IPS DF 6.9 (cell line): Measurements from ENCODE around the gene TMEM150B.

ENCODE experiments used
- DNase-seq: peaks from one replicate; pipeline ENCODE4 v3.0.0-alpha.2; 2013; ENCODE audit warnings: low read depth, low spot score
- H3K27ac ChIP-seq: one replicate; pipeline ENCODE4 v1.5.1; 2013; ENCODE audit warnings: low read length, control low read depth
- H3K27me3 ChIP-seq: 2 replicates; pipeline ENCODE4 v1.6.1; 2013; ENCODE audit warnings: mild to moderate bottlenecking, low read length; ENCODE audit not compliant: control insufficient read depth, insufficient read depth
- H3K36me3 ChIP-seq: 2 replicates; pipeline ENCODE4 v1.6.1; 2013; ENCODE audit warnings: low read length; ENCODE audit not compliant: control insufficient read depth, insufficient read depth
- H3K4me1 ChIP-seq: 2 replicates; pipeline ENCODE4 v1.6.1; 2013; ENCODE audit warnings: low read length; ENCODE audit not compliant: control insufficient read depth, insufficient read depth
- H3K4me3 ChIP-seq: 2 replicates; pipeline ENCODE4 v1.5.1; 2013; ENCODE audit warnings: mild to moderate bottlenecking, low read length
- H3K9me3 ChIP-seq: 2 replicates; pipeline ENCODE4 v1.6.1; 2013; ENCODE audit warnings: low read length, inconsistent platforms; ENCODE audit not compliant: control insufficient read depth, insufficient read depth
- WGBS: extraction: QIAGEN DNeasy Blood & Tissue Kit; methylation state at CpG from one replicate; pipeline ENCODE4 v1.1.7; 2013; ENCODE audit warnings: mixed read lengths, missing lambda C conversion rate; ENCODE audit not compliant: insufficient read length, insufficient coverage; 5-methylcytosine and 5-hydroxymethylcytosine counted together

Gene TMEM150B

GRCh38 chr19:55353803-55354697, 28.9 kb upstream of the TMEM150B start:
- Histone ChIP-seq H3K9me3 (no peaks in the 10 kb centered on the region), H3K4me3 (peak overlapping the region; percentile 55; the same call in 1 of the 2 replicates), H3K4me1 (peaks cover 4% of the 10 kb centered on the region), H3K27me3 (peaks cover 7% of the 10 kb centered on the region; the same call in 1 of the 2 replicates), H3K36me3 (no peaks in the 10 kb centered on the region), H3K27ac (no peak overlapping the region)
- no CpG with 5 or more reads among the region's 72 CpGs for WGBS
- no peak for DNase-seq

GRCh38 chr19:55353356-55353802, 28.2 kb upstream of the TMEM150B start:
- no CpG with 5 or more reads among the region's 24 CpGs for WGBS
- no peak for DNase-seq
- H3K27me3 ChIP-seq: peaks cover 7% of the 10 kb centered on the region; the same call in 1 of the 2 replicates
- peaks cover 7% of the 10 kb centered on the region for H3K4me1 ChIP-seq
- H3K36me3 ChIP-seq: no peaks in the 10 kb centered on the region
- no peak overlapping the region for H3K27ac ChIP-seq
- no peaks in the 10 kb centered on the region for H3K9me3 ChIP-seq
- peak overlapping the region; percentile 55; the same call in 1 of the 2 replicates for H3K4me3 ChIP-seq

- WGBS: no CpG with 5 or more reads among the region's 25 CpGs
- peaks cover 12% of the 10 kb centered on the region for H3K4me1 ChIP-seq
- no peaks in the 10 kb centered on the region; the same call in 1 of the 2 replicates for H3K36me3 ChIP-seq
- no peak for DNase-seq
- H3K27ac ChIP-seq: no peak overlapping the region
- H3K4me3 ChIP-seq: no peak overlapping the region
- H3K27me3 ChIP-seq: peaks cover 7% of the 10 kb centered on the region; the same call in 1 of the 2 replicates
- H3K9me3 ChIP-seq: no peaks in the 10 kb centered on the region
Measured at GRCh38 chr19:55352549-55353145, 27.5 kb upstream of the TMEM150B start.

DNA sequence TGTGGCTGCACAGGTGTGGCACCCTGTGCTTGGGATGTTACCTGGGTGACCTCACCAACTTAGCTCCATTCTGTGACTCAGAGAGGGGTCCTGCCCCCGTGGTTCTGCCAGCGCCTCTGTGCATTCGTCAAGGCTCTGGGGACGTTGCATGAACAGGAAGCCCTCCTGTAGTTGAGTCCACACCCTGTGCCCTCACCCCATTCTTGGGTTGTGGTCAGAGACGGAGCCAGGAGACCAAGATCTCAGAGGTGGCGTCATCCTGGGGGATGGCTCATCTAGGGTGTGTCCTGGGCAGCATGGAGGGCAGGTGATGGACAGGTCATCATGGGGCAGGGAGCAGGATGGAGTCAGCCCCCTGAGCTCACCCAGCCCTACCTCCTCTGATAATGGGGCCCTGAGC, 26.9 kb upstream of the TMEM150B start:
- Histone ChIP-seq H3K4me1 (peaks cover 16% of the 10 kb centered on the region), H3K4me3 (no peak overlapping the region), H3K36me3 (peaks cover 5% of the 10 kb centered on the region), H3K27ac (no peak overlapping the region), H3K9me3 (no peaks in the 10 kb centered on the region), H3K27me3 (peaks cover 7% of the 10 kb centered on the region; the same call in 1 of the 2 replicates)
- no CpG with 5 or more reads among the region's 6 CpGs for WGBS
- DNase-seq: no peak

- DNase-seq: no peak
- Histone ChIP-seq H3K4me1 (peaks cover 16% of the 10 kb centered on the region), H3K27ac (no peak overlapping the region), H3K27me3 (peaks cover 7% of the 10 kb centered on the region; the same call in 1 of the 2 replicates), H3K4me3 (no peak overlapping the region), H3K36me3 (peaks cover 8% of the 10 kb centered on the region), H3K9me3 (no peaks in the 10 kb centered on the region)
- WGBS: no CpG with 5 or more reads among the region's 11 CpGs
Measured at GRCh38 chr19:55350620-55351315, 25.6 kb upstream of the TMEM150B start.

DNA sequence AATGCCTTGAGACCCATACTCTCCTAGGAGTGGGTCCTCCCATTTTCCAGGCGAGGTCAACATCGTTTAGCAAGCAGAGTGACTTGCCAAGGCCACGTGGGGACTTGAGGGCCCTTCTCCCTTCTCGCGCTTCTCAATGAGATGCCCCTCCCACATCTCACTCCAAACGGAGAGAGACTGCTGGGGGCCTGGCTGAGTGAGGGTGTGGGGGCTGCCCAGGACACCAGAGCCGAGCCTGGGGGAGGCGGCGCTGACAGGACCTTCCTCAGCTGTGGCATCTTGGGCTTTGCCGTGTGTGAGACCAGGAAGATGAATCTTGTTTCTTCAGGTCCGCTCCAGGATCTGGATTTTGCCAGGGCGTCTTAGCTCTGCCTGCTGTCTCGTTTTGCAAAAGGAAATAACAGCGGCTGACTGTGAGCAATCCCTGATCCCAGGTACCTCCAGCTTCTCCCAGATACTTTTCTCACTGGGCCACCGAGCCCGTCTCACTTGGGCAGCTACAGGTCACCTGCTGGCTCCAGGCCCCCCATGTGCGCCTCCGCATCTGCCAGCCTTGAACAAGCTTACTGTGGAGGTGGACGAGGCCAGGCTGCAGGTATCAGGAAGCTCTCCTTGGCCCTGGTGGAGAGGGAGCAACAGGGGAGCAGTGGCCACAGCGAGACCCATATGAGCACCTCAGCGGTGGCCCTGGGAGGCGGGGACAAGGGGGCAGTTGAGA, 23.3 kb upstream of the TMEM150B start:
- Histone ChIP-seq H3K27me3 (peaks cover 5% of the 10 kb centered on the region; the same call in 1 of the 2 replicates), H3K36me3 (peaks cover 12% of the 10 kb centered on the region), H3K4me1 (peaks cover 16% of the 10 kb centered on the region), H3K27ac (peak overlapping the region; percentile 56), H3K4me3 (no peak overlapping the region), H3K9me3 (no peaks in the 10 kb centered on the region)
- no peak for DNase-seq
- no CpG with 5 or more reads among the region's 22 CpGs for WGBS

DNA sequence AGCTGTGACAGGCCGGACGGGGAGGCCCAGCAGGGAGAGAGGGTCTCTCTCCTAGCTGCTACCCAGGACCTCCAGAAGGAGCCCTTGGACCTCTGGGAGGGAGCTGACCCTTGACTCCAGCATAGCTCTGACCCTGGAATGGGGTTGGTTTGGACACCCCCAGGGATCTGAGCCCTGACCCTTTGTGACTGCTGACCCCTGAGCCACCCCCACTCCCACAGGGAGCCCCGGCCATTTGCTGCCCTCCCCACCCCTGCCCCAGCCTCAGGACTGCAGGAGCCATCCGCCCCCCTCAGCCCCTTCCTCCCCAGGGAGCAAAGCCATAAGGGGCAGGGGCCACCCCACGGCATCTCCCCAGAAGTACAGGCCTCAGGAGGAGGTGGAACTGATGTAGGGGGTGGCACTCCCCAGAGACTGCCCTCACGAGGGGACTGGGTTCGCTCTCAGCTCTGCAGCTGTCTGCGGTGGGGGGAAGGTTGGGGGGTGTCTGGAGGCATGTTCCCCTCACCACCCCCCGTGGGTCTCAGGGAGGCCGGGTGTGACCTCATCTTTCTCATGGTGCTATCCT, 22.4 kb upstream of the TMEM150B start:
- DNase-seq: no peak
- H3K27ac ChIP-seq: no peak overlapping the region
- peaks cover 15% of the 10 kb centered on the region for H3K36me3 ChIP-seq
- no peaks in the 10 kb centered on the region for H3K9me3 ChIP-seq
- peaks cover 16% of the 10 kb centered on the region for H3K4me1 ChIP-seq
- H3K4me3 ChIP-seq: no peak overlapping the region
- H3K27me3 ChIP-seq: no peaks in the 10 kb centered on the region
- no CpG with 5 or more reads among the region's 10 CpGs for WGBS

DNA sequence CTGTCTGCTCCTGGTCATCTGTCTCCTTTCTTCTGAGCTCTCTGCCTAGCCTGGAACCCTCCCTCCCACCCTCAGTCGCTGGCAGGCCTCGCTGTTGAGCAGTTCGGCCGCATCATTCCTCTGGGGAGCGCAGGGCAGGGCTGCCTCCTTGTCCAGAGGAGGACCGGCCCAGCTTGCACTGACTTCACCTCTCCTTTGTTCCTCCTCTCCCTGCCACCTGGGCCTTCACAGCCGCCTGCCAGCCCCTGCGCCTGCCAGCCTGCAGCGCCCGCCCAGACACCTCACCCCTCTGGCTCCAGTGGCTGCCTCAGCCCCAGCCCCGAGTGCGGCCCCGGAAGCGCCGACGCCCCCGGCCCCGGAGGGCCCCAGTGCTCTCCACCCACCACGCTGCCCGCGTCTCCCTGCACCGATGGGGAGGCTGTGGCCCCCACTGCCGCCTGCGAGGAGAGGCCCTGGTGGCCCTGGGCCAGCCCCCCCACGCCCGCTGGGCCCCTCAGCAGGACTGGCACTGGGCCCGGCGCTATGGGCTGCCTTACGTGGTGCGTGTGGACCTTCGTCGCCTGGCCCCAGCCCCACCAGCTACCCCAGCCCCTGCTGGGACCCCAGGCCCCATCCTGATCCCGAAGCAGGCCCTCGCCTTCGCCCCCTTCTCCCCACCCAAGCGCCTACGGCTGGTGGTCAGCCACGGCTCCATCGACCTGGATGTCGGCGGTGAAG, 21.7 kb upstream of the TMEM150B start:
- H3K27me3 ChIP-seq: no peaks in the 10 kb centered on the region
- no CpG with 5 or more reads among the region's 41 CpGs for WGBS
- H3K27ac ChIP-seq: no peak overlapping the region
- peaks cover 16% of the 10 kb centered on the region for H3K4me1 ChIP-seq
- DNase-seq: no peak
- no peaks in the 10 kb centered on the region for H3K9me3 ChIP-seq
- peaks cover 15% of the 10 kb centered on the region for H3K36me3 ChIP-seq
- H3K4me3 ChIP-seq: no peak overlapping the region
